DND-41 (cell line): ENCODE results near the gene SPDEF.

Experiments
- ATAC-seq: fragments of 200-7000 bp; cut with Tn5 transposase; 3 replicates; pipeline ENCODE4 v1.9.1; 2021; ENCODE audit warnings: low read depth; ENCODE audit not compliant: insufficient read depth
- DNase-seq: peaks from one replicate; pipeline ENCODE4 v3.0.0-alpha.2; 2020
- H2AFZ ChIP-seq: 2 replicates; pipeline ENCODE4 v1.6.0; 2012; ENCODE audit warnings: low read depth, low read length
- H3K27ac ChIP-seq: 2 replicates; pipeline ENCODE4 v1.5.1; 2012; ENCODE audit warnings: low read length, inconsistent platforms
- H3K27me3 ChIP-seq: fragments of 200-600 bp; sonication (generic); 2 replicates; pipeline ENCODE4 v1.6.0; 2012; ENCODE audit warnings: low read length, mild to moderate bottlenecking, inconsistent platforms; ENCODE audit not compliant: insufficient read depth, poor library complexity
- H3K36me3 ChIP-seq: 2 replicates; pipeline ENCODE4 v1.5.1; 2012; ENCODE audit warnings: low read length, inconsistent platforms; ENCODE audit not compliant: insufficient read depth
- H3K4me1 ChIP-seq: 2 replicates; pipeline ENCODE4 v1.5.1; 2012; ENCODE audit warnings: mild to moderate bottlenecking, low read length; ENCODE audit not compliant: insufficient read depth
- H3K4me2 ChIP-seq: 2 replicates; pipeline ENCODE4 v1.6.0; 2012; ENCODE audit warnings: mild to moderate bottlenecking, moderate library complexity, low read length, inconsistent platforms; ENCODE audit not compliant: insufficient read depth
- H3K4me3 ChIP-seq, 2 experiments: fragments of 200-600 bp in 1 of 2; shearing (Covaris generic) in 1 of 2; 2 replicates each; pipeline ENCODE4 v1.5.1; 2012 to 2016; ENCODE audit warnings: inconsistent platforms in 2 of 2, low read length in 2 of 2, mild to moderate bottlenecking in 2 of 2, low read depth in 1 of 2, moderate library complexity in 1 of 2
- H3K79me2 ChIP-seq: 2 replicates; pipeline ENCODE4 v1.6.0; 2012; ENCODE audit warnings: low read length, inconsistent platforms; ENCODE audit not compliant: insufficient read depth
- H3K9ac ChIP-seq: 2 replicates; pipeline ENCODE4 v1.6.0; 2012; ENCODE audit warnings: low read depth, mild to moderate bottlenecking, inconsistent platforms, low read length, moderate library complexity
- H3K9me3 ChIP-seq: 2 replicates; pipeline ENCODE4 v1.5.1; 2012; ENCODE audit warnings: low read length, moderate library complexity, mild to moderate bottlenecking, inconsistent platforms; ENCODE audit not compliant: insufficient read depth, severe bottlenecking
- H4K20me1 ChIP-seq: 2 replicates; pipeline ENCODE4 v1.6.0; 2012; ENCODE audit warnings: low read length; ENCODE audit not compliant: insufficient read depth
- CTCF ChIP-seq: IDR thresholded peaks from 2 replicates; pipeline ENCODE4 v1.5.1; 2012; ENCODE audit warnings: borderline replicate concordance, low read length, moderate library complexity, mild to moderate bottlenecking; ENCODE audit not compliant: poor library complexity, severe bottlenecking; ENCODE audit errors: extremely low read depth
- EZH2 ChIP-seq: IDR thresholded peaks from 3 replicates; pipeline ENCODE4 v1.6.1; 2012; ENCODE audit warnings: borderline replicate concordance, low read depth, mild to moderate bottlenecking, moderate library complexity, low read length, inconsistent platforms; ENCODE audit not compliant: severe bottlenecking

SPDEF gene

DNA sequence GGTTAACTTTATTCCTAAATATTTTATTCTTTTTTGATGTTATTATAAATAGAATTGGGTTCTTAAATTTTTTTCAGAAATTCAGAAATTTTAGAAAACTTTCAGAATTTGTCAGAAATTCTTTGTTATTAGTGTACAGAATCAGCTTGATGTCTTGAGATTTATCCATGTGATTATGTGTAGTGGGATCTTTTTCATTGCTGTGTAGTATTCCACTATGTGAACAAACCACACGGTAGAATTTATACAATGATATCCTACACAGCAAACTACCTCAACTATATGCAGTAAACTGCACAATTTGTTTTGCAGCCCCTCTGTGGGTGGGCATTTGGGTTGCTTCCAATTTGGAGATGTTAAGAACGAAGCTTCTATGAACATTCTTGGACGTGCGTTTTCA, 46.3 kb downstream of the SPDEF start:
- Histone ChIP-seq H3K4me2 (no peak overlapping the region), H3K36me3 (no peaks in the 10 kb centered on the region), H2AFZ (no peak overlapping the region), H3K27ac (no peak overlapping the region), H3K9me3 (no peaks in the 10 kb centered on the region), H3K9ac (no peak overlapping the region), H3K4me1 (no peaks in the 10 kb centered on the region), H3K79me2 (no peaks in the 10 kb centered on the region), H4K20me1 (no peaks in the 10 kb centered on the region), H3K27me3 (no peaks in the 10 kb centered on the region), H3K4me3 (no peak overlapping the region)
- ATAC-seq (no peak), DNase-seq (no peak)
- TF ChIP-seq EZH2 (no peak), CTCF (no peak)

DNA sequence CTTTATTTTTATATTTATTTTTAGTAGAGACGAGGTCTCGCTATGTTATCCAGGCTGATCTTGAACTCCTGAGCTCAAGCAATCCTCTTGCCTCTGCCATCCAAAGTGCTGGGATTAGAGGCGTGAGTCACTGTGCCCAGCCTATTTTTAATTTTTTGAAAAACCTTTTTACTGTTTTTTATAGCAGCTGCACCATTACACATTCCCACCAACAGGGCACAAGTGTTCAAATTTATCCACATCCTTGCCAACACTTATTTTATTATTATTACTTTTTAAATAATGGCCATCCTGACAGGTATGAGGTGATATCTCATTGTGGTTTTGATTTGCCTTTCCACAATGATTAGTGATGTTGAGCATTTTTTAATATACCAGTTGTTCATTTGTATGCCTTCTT, 47.7 kb downstream of the SPDEF start:
- ATAC-seq = no peak
- Histone ChIP-seq H3K9ac (no peak overlapping the region), H3K9me3 (no peaks in the 10 kb centered on the region), H4K20me1 (no peaks in the 10 kb centered on the region), H3K27me3 (no peaks in the 10 kb centered on the region), H3K36me3 (no peaks in the 10 kb centered on the region), H3K27ac (no peak overlapping the region), H3K4me1 (no peaks in the 10 kb centered on the region), H3K79me2 (no peaks in the 10 kb centered on the region), H3K4me2 (no peak overlapping the region), H2AFZ (no peak overlapping the region), H3K4me3 (no peak overlapping the region)
- no peak for DNase-seq
- TF ChIP-seq CTCF = no peak
- no peak for TF ChIP-seq EZH2

- TF ChIP-seq CTCF (no peak), EZH2 (no peak)
- Histone ChIP-seq H3K9ac (no peak overlapping the region), H2AFZ (no peak overlapping the region), H3K4me2 (no peak overlapping the region), H3K9me3 (no peaks in the 10 kb centered on the region), H3K4me3 (no peak overlapping the region), H3K36me3 (no peaks in the 10 kb centered on the region), H3K4me1 (no peaks in the 10 kb centered on the region), H3K27ac (no peak overlapping the region), H4K20me1 (no peaks in the 10 kb centered on the region), H3K79me2 (no peaks in the 10 kb centered on the region), H3K27me3 (no peaks in the 10 kb centered on the region)
- DNase-seq (no peak), ATAC-seq (no peak)
Observed at GRCh38 chr6:34506718-34507117, 49.4 kb downstream of the SPDEF start.

- Histone ChIP-seq H3K4me2 (no peak overlapping the region), H3K79me2 (no peaks in the 10 kb centered on the region), H3K4me1 (no peaks in the 10 kb centered on the region), H2AFZ (no peak overlapping the region), H4K20me1 (no peaks in the 10 kb centered on the region), H3K36me3 (no peaks in the 10 kb centered on the region), H3K4me3 (no peak overlapping the region), H3K27me3 (no peaks in the 10 kb centered on the region), H3K27ac (no peak overlapping the region), H3K9ac (no peak overlapping the region), H3K9me3 (peaks cover 5% of the 10 kb centered on the region)
- DNase-seq = no peak
- no peak for ATAC-seq
- no peak for TF ChIP-seq CTCF
- no peak for TF ChIP-seq EZH2
Observed at GRCh38 chr6:34497411-34497810, 58.7 kb downstream of the SPDEF start.
